Rectal smooth muscle tissue (tissue), 1 donor: Measurements from ENCODE around the gene AXDND1.
"Not testable (repeated sequence)": the region's sequence is repeated elsewhere in the genome, so short reads cannot be mapped to it uniquely, and the experiment has no call there.

Source experiments
- H3K27ac ChIP-seq: one replicate; pipeline ENCODE4 v1.7.0; 2013; ENCODE audit warnings: low read depth, low read length, inconsistent platforms
- H3K27me3 ChIP-seq: one replicate; pipeline ENCODE4 v1.7.0; 2013; ENCODE audit warnings: low read length; ENCODE audit not compliant: control insufficient read depth, insufficient read depth
- H3K36me3 ChIP-seq: one replicate; pipeline ENCODE4 v1.7.0; 2013; ENCODE audit warnings: low read length; ENCODE audit not compliant: control insufficient read depth, insufficient read depth
- H3K4me1 ChIP-seq: one replicate; pipeline ENCODE4 v1.7.0; 2013; ENCODE audit warnings: low read length; ENCODE audit not compliant: control insufficient read depth, insufficient read depth
- H3K4me3 ChIP-seq: one replicate; pipeline ENCODE4 v1.7.0; 2013; ENCODE audit warnings: low read length
- H3K9ac ChIP-seq: one replicate; pipeline ENCODE4 v1.7.0; 2013; ENCODE audit warnings: low read length

AXDND1 gene

DNA sequence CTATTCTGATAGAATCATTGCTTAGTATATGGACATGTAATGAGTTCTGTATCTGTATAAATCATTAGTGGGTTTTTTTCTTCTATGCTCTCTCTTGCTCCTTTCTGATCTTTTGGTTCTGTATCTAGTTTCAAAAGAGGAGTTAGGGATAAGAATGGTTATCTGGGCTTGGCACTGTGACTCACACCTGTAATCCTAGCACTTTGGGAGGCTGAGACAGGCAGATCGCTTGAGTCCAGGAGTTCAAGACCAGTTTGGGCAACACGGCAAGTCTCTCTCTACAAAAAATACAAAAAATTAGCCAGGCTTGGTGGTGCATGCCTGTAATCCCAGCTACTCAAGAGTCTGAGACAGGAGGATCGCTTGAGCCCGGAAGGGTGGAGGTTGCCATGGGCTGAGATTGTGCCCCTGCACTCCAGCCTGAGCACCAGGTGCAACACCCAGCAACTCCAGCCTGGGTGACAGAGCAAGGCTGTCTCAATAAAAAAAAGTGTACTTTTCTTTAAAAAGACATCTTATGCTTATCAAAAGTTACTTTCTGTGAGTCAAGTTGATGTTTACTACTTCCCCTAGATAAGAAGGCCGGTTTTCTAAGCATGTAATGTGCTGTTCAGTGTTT, 27.7 kb upstream of the AXDND1 start:
- H3K9ac ChIP-seq = no peak overlapping the region
- H3K27ac ChIP-seq = no peak overlapping the region
- H3K4me3 ChIP-seq = no peak overlapping the region
- peaks cover 6% of the 10 kb centered on the region for H3K36me3 ChIP-seq
- no peaks in the 10 kb centered on the region for H3K4me1 ChIP-seq
- no peaks in the 10 kb centered on the region for H3K27me3 ChIP-seq

DNA sequence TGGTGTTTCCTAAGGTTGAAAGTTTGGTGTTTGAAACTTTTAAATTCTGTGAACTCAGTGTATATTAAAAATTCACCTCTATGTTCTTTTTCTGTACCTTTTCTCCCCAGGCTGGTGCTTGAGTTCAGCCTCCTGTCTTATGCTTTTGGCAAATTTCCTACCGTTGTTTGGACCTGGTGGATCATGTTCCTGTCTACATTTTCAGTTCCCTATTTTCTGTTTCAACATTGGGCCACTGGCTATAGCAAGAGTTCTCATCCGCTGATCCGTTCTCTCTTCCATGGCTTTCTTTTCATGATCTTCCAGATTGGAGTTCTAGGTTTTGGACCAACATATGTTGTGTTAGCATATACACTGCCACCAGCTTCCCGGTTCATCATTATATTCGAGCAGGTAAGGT, 24.9 kb upstream of the AXDND1 start:
- H3K27me3 ChIP-seq = no peaks in the 10 kb centered on the region
- no peak overlapping the region for H3K9ac ChIP-seq
- H3K27ac ChIP-seq = no peak overlapping the region
- no peak overlapping the region for H3K4me3 ChIP-seq
- H3K4me1 ChIP-seq = no peaks in the 10 kb centered on the region
- H3K36me3 ChIP-seq = peaks cover 7% of the 10 kb centered on the region

DNA sequence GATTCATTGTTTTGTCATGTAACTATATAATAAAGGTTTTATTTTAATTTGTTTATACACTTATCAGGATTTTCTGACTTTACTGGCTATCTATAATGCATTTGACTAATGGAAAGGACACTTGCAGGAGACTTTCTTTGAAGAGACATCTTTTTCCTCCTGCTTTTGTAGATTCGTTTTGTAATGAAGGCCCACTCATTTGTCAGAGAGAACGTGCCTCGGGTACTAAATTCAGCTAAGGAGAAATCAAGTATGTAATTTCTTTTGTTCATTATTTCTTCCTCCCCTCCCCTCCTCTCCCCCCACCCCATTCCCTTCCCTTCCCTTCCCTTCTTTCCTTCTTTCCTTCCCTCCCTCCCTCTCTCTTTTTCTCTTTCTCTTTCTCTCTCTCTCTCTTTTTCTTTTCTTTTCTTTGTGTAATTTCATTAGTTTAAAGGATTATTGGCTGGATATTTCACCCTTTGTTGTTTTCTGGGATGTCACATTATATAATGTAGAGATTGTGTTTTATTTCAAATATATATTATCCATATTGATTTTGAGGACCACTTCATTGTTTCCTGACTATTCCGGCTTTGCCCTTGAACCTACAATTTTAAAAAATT, 23.7 kb upstream of the AXDND1 start:
- no peak overlapping the region for H3K4me3 ChIP-seq
- H3K27me3 ChIP-seq = no peaks in the 10 kb centered on the region
- no peak overlapping the region for H3K27ac ChIP-seq
- H3K36me3 ChIP-seq = peaks cover 7% of the 10 kb centered on the region
- no peak overlapping the region for H3K9ac ChIP-seq
- no peaks in the 10 kb centered on the region for H3K4me1 ChIP-seq

DNA sequence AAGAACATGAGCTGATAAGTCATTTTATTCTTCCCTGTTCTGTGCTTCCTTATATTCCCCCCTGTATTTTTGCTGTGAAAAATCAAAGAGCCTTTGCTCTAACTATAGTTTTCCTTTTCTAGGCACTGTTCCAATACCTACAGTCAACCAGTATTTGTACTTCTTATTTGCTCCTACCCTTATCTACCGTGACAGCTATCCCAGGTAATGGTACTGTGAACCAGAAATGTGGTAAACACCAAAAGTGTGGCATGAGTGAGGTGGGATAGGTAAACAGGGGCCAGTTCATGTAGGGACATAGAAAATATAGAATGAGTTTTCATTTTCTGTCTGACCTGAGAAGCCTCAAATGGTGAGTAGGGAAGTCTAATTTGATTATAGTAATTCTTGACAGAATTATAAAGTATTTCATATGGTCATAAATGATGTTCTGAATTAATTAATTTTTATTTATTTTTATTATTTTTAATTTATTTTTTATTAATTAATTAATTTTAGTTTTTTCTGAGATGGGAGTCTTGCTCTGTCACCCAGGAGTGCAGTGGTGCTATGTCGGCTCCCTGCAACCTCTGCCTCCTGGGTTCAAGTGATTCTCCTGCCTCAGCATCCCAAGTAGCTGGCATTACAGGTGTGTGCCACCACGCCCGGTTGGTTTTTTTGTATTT, 22.9 kb upstream of the AXDND1 start:
- peaks cover 7% of the 10 kb centered on the region for H3K36me3 ChIP-seq
- no peaks in the 10 kb centered on the region for H3K27me3 ChIP-seq
- H3K27ac ChIP-seq = no peak overlapping the region
- no peak overlapping the region for H3K9ac ChIP-seq
- H3K4me1 ChIP-seq = no peaks in the 10 kb centered on the region
- H3K4me3 ChIP-seq = no peak overlapping the region

GRCh38 chr1:179351281-179351680, 14.5 kb upstream of the AXDND1 start:
- no peak overlapping the region for H3K27ac ChIP-seq
- no peak overlapping the region for H3K4me3 ChIP-seq
- no peak overlapping the region for H3K9ac ChIP-seq
- H3K4me1 ChIP-seq = no peaks in the 10 kb centered on the region
- H3K36me3 ChIP-seq = peaks cover 6% of the 10 kb centered on the region
- no peaks in the 10 kb centered on the region for H3K27me3 ChIP-seq

- no peak overlapping the region for H3K9ac ChIP-seq
- no peaks in the 10 kb centered on the region for H3K4me1 ChIP-seq
- no peaks in the 10 kb centered on the region for H3K27me3 ChIP-seq
- H3K27ac ChIP-seq = no peak overlapping the region
- no peak overlapping the region for H3K4me3 ChIP-seq
- peaks cover 6% of the 10 kb centered on the region for H3K36me3 ChIP-seq
Measured at GRCh38 chr1:179352236-179352635, 13.5 kb upstream of the AXDND1 start.

- Histone ChIP-seq H3K9ac (no peak overlapping the region), H3K36me3 (peaks cover 6% of the 10 kb centered on the region), H3K27me3 (no peaks in the 10 kb centered on the region), H3K4me3 (no peak overlapping the region), H3K27ac (no peak overlapping the region), H3K4me1 (no peaks in the 10 kb centered on the region)
Measured at GRCh38 chr1:179353546-179353945, 12.2 kb upstream of the AXDND1 start.

- not testable (repeated sequence) for H3K9ac ChIP-seq, H3K4me1 ChIP-seq, H3K4me3 ChIP-seq, H3K36me3 ChIP-seq, H3K27ac ChIP-seq, H3K27me3 ChIP-seq
Measured at GRCh38 chr1:179361631-179362030, 4.1 kb upstream of the AXDND1 start.

DNA sequence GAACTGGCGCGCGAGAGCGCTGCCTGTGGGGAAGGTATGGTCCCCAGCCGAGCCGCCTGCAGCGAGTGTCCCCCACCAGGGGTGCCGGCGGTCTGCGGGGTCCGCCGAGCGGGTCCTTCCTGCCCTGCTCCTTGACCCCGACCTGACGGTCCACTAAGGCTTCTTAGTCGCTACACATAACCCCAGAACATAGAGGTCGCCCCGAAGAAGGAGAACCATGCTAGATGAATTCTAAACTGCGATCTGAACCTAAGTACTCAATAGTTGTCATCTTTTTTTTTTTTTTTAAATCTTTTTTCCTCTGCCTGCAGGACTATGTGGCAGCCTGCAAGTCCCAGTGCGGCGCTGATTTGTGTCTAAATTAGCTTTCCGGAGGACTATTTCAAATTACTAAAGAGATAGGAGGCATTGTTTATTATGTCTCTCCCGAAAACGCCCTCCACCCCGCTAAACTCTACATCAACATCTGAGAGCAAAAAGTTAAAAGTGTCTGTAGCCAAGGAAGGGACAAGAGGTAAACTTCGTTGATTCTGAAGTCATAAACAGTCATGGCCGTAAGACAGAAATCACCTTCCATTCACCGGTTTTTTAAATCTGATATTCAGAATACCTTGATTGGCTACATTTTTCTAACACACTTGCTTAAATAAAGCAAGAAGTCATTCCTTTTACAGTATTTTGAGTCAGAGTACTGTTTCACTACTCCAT, 476 bp downstream of the AXDND1 start:
- peak overlapping the region; percentile 73 for H3K9ac ChIP-seq
- peak overlapping the region; percentile 96 for H3K4me3 ChIP-seq
- no peaks in the 10 kb centered on the region for H3K36me3 ChIP-seq
- H3K27me3 ChIP-seq = no peaks in the 10 kb centered on the region
- H3K4me1 ChIP-seq = peaks cover 5% of the 10 kb centered on the region
- peak overlapping the region; percentile 92 for H3K27ac ChIP-seq

- no peak overlapping the region for H3K9ac ChIP-seq
- H3K27ac ChIP-seq = no peak overlapping the region
- H3K36me3 ChIP-seq = no peaks in the 10 kb centered on the region
- no peaks in the 10 kb centered on the region for H3K27me3 ChIP-seq
- H3K4me3 ChIP-seq = no peak overlapping the region
- peaks cover 5% of the 10 kb centered on the region for H3K4me1 ChIP-seq
Measured at GRCh38 chr1:179369751-179370341, 4.1 kb downstream of the AXDND1 start.

- Histone ChIP-seq H3K4me1 (no peaks in the 10 kb centered on the region), H3K36me3 (no peaks in the 10 kb centered on the region), H3K9ac (no peak overlapping the region), H3K4me3 (no peak overlapping the region), H3K27me3 (no peaks in the 10 kb centered on the region), H3K27ac (no peak overlapping the region)
Measured at GRCh38 chr1:179372160-179372559, 6.4 kb downstream of the AXDND1 start.

DNA sequence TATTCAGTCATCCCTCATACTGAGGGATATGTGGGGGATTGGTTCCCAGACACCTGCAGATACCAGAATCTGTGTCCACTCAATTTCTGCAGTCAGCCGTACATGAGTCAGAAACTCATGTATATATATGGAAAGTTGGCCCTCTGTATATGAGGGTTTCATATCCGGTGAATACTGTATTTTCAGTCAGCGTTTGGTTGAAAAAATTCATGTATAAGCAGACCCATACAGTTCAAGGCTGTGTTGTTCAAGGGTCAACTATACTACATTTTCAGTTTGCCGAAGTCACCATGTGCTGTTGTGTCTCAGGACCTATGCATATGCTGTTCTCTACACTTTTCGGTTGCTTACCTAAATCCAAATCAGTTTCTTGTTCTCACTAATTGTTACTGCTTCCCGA, 10.5 kb downstream of the AXDND1 start:
- H3K9ac ChIP-seq = no peak overlapping the region
- no peak overlapping the region for H3K4me3 ChIP-seq
- H3K27ac ChIP-seq = no peak overlapping the region
- H3K4me1 ChIP-seq = no peaks in the 10 kb centered on the region
- H3K36me3 ChIP-seq = no peaks in the 10 kb centered on the region
- H3K27me3 ChIP-seq = no peaks in the 10 kb centered on the region
